ENCODE measurements around the gene HMGCS2. TPM values are rescaled to one million over a fixed set of nuclear protein-coding genes. Genes with fewer than 3 reads are reported as not detected.
"Not testable (repeated sequence)": the region's sequence is repeated elsewhere in the genome, so short reads cannot be mapped to it uniquely, and the experiment has no call there.

HMGCS2 gene
- total RNA-seq, 2 experiments from 2014 or later = not detected

DNA sequence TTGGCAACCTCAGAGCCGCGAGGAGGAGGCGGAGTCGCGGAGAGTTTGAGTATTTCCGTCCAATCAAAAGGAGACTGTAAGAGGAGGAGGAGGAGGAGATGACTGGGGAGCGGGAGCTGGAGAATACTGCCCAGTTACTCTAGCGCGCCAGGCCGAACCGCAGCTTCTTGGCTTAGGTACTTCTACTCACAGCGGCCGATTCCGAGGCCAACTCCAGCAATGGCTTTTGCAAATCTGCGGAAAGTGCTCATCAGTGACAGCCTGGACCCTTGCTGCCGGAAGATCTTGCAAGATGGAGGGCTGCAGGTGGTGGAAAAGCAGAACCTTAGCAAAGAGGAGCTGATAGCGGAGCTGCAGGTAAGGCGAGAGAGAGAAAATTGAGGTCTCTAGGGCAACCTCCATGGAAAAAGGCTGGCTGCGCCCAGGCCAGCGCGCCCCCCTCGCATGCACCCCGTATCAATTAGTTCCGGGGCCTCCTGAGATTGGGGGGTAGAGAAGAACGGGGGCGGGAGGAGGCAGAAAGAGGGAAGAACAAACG, 56.8 kb downstream of the HMGCS2 start, which contains the start of gene PHGDH:
Gene PHGDH, plus strand, starts transcription at position 131 of the 538 bp plus-strand sequence. Its CDS starts 89 bp downstream, at position 220.
- H3K27ac Mint-ChIP-seq = peak within 1 kb of the TSS; percentile 96
- H3K4me3 Mint-ChIP-seq = peak within 1 kb of the TSS; percentile 95
- peaks cover 35% of the 10 kb centered on the region for H3K36me3 Mint-ChIP-seq (ENCODE audit: low read depth)
- intact Hi-C loops (cut with DNase I, micrococcal nuclease) = loop anchor here (5.0 kb wide), 3 partner anchors 65 to 1785 kb away; partner anchors contain the start of genes GDAP2 (in 1 of the 2), WARS2 (in 1 of the 2), WDR3 (in 1 of the 2) and ZNF697 (in 1 of the 2)
- peaks cover 9% of the 10 kb centered on the region for H3K27me3 Mint-ChIP-seq
- CTCF ChIA-PET = interaction anchor here (0.8 to 1.2 kb wide), 5 partner anchors 27 to 97 kb away, joined by 3 to 5 read pairs (median 3); no protein-coding TSS in a partner anchor
- peaks cover 30% of the 10 kb centered on the region for H3K4me1 Mint-ChIP-seq
- ATAC-seq (peak; percentile 91), DNase-seq (peak; percentile 85)
- POLR2A ChIA-PET = interaction anchor here (1.0 kb wide), 1 partner anchor 34 kb away, joined by 3 read pairs; no protein-coding TSS in a partner anchor
- H3K9me3 Mint-ChIP-seq (ENCODE audit: low read depth) = no peaks in the 10 kb centered on the region

DNA sequence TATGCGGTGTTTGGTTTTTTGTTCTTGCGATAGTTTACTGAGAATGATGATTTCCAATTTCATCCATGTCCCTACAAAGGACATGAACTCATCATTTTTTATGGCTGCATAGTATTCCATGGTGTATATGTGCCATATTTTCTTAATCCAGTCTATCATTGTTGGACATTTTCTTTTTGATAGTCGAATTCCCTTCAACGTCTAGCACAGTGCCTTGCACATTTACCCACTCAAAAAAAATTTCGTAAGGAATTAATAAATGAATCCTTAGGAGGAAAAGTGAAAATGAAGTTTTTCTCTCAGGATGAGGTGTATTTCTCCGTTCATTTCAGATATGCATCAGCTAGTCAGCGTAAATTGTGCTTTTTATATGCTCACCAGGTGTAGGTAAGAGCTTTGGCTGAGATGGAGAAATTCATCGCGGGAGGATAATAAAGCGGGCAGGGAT, 57.3 kb downstream of the HMGCS2 start:
- ChIA-PET CTCF (interaction anchor here (0.6 to 1.2 kb wide), 5 partner anchors 27 to 165 kb away, joined by 3 to 5 read pairs (median 3); no protein-coding TSS in a partner anchor), POLR2A (interaction anchor here (1.0 kb wide), 1 partner anchor 34 kb away, joined by 3 read pairs; no protein-coding TSS in a partner anchor)
- Mint-ChIP-seq H3K27ac (peak overlapping the region; percentile 91), H3K36me3 (ENCODE audit: low read depth) (peaks cover 35% of the 10 kb centered on the region), H3K4me1 (peaks cover 30% of the 10 kb centered on the region), H3K4me3 (peak overlapping the region; percentile 95)
- not testable (repeated sequence) for DNase-seq; H3K27me3 Mint-ChIP-seq; ATAC-seq; H3K9me3 Mint-ChIP-seq (ENCODE audit: low read depth)
- intact Hi-C loops (cut with DNase I, micrococcal nuclease) = loop anchor here (5.0 kb wide), 3 partner anchors 64 to 1784 kb away; partner anchors contain the start of genes GDAP2 (in 1 of the 2), WARS2 (in 1 of the 2), WDR3 (in 1 of the 2) and ZNF697 (in 1 of the 2)

DNA sequence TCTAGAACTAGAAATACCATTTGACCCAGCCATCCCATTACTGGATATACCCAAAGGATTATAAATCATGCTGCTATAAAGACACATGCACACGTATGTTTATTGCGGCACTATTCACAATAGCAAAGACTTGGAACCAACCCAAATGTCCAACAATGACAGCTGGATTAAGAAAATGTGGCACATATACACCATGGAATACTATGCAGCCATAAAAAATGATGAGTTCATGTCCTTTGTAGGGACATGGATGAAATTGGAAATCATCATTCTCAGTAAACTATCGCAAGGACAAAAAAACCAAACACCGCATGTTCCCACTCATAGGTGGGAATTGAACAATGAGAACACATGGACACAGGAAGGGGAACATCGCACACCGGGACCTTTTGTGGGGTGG, 62.1 kb downstream of the HMGCS2 start:
- H3K9me3 Mint-ChIP-seq (ENCODE audit: low read depth); H3K4me3 Mint-ChIP-seq; intact Hi-C loops (cut with DNase I, micrococcal nuclease); DNase-seq; H3K36me3 Mint-ChIP-seq (ENCODE audit: low read depth); CTCF ChIA-PET; H3K27ac Mint-ChIP-seq; H3K4me1 Mint-ChIP-seq; POLR2A ChIA-PET; ATAC-seq: not testable (repeated sequence)
- peaks cover 13% of the 10 kb centered on the region for H3K27me3 Mint-ChIP-seq

DNA sequence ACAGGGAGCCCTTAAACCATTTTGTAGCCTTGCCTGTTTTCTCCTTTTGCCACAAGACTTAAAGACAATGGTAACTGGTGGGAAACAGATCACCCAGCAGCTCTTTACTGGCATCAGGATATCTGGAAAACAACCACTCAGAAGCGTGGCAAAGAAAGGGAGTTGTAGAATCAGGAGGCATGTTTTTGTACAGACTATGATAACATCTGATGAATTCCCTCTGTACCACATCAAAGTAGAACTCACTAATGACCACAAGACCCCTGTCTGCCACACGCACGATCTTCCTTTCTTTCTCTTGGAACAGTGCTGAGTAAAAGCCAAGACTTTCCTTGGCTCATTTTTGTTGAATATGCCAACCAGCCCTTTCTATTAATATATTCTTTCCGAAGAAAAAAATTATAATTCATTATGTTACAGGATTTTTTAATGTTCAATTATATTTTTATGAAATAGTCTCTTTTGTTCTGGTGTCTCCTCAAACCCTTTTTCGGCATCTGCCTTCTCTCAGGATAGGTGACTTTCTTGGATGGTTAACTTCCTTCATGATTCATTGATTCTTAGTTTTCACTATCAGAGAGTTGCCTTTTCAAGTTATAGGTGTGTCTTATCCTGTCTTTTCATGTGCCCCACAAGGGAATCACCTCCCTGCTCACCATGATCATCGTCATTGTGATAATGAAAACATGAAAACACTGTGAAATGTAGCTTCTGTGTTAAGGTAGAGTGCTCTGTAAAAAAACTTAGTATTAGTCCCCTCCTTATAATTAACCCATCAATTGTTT, 64.8 kb downstream of the HMGCS2 start:
- DNase-seq (no peak), ATAC-seq (no peak)
- intact Hi-C loops (cut with DNase I, micrococcal nuclease) = no loop called here
- Mint-ChIP-seq H3K27ac (no peak overlapping the region), H3K4me3 (no peak overlapping the region), H3K9me3 (ENCODE audit: low read depth) (peaks cover 16% of the 10 kb centered on the region), H3K4me1 (no peaks in the 10 kb centered on the region), H3K27me3 (peaks cover 22% of the 10 kb centered on the region), H3K36me3 (ENCODE audit: low read depth) (no peaks in the 10 kb centered on the region)
- ChIA-PET POLR2A (no interaction called here), CTCF (no interaction called here)

DNA sequence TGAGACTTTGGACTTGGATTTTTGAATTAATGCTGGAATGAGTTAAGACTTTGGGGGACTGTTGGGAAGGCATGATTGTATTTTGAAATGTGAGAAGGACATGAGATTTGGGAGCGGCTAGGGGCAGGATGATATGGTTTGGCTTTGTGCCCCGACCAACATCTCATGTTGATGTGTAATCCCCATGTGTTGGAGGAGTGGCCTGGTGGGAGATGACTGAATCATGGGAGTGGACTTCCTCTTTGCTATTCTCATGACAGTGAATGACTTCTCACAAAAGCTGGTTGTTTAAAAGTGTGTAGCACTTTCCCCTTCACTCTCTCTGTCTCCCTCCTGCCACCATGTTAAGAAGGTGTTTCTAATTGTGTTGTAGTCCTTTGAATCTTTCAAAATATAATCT, 66.3 kb downstream of the HMGCS2 start:
- CTCF ChIA-PET = no interaction called here
- intact Hi-C loops (cut with DNase I, micrococcal nuclease) = no loop called here
- H3K4me1 Mint-ChIP-seq = no peaks in the 10 kb centered on the region

DNA sequence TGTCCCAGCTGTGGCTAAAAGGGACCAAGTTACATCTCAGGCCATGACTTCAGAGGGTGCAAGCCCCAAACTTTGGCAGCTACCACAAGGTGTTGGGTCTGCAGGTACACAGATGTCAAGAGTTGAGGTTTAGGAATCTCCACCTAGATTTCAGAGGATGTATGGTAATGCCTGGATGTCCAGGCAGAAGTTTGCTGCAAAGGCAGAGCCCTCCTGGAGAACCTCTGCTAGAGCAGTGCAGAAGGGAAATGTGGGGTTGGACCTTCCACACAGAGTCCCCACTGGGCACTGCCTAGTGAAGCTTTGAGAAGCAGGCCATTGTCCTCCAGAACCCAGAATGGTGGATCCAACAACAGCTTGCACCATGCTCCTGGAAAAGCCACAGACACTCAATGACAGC, 67.0 kb downstream of the HMGCS2 start:
- Mint-ChIP-seq H3K4me3 (no peak overlapping the region), H3K27me3 (peaks cover 28% of the 10 kb centered on the region), H3K9me3 (ENCODE audit: low read depth) (peaks cover 16% of the 10 kb centered on the region), H3K36me3 (ENCODE audit: low read depth) (no peaks in the 10 kb centered on the region), H3K27ac (no peak overlapping the region), H3K4me1 (no peaks in the 10 kb centered on the region)
- ChIA-PET CTCF (no interaction called here), POLR2A (no interaction called here)
- intact Hi-C loops (cut with DNase I, micrococcal nuclease) = no loop called here
- no peak for DNase-seq
- ATAC-seq = no peak

More for the DNA sequence above, 66.3 kb downstream of the HMGCS2 start:
- H3K9me3 Mint-ChIP-seq (ENCODE audit: low read depth) = peaks cover 16% of the 10 kb centered on the region
- H3K4me3 Mint-ChIP-seq = no peak overlapping the region
- no peaks in the 10 kb centered on the region for H3K36me3 Mint-ChIP-seq (ENCODE audit: low read depth)
- ATAC-seq = no peak
- POLR2A ChIA-PET = no interaction called here
- peaks cover 28% of the 10 kb centered on the region for H3K27me3 Mint-ChIP-seq
- DNase-seq = no peak
- H3K27ac Mint-ChIP-seq = no peak overlapping the region

DNA sequence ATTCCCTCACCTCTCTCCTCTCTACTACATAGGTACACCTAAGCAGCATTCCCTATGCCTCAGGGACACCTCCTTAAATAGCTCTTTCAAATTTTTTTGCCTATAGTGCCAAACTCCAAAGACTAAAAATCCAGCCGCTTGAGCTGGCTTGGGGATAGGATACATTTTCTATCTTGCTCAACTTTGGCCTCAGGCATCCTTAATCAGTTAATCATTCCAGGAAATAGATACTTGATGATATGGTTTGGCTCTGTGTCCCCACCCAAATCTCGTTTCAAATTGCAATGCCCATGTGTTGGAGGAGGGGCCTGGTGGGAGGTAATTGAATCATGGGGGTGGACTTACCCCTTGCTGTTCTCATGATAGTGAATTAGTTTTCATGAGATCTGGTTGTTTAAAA, 68.4 kb downstream of the HMGCS2 start:
- CTCF ChIA-PET = interaction anchor here (0.6 to 1.0 kb wide), 2 partner anchors 25 to 27 kb away, joined by 3 to 4 read pairs; no protein-coding TSS in a partner anchor
- no peak for DNase-seq
- POLR2A ChIA-PET = no interaction called here
- H3K9me3 Mint-ChIP-seq (ENCODE audit: low read depth) = peaks cover 16% of the 10 kb centered on the region
- H3K4me1 Mint-ChIP-seq = no peaks in the 10 kb centered on the region
- ATAC-seq = no peak
- H3K36me3 Mint-ChIP-seq (ENCODE audit: low read depth) = no peaks in the 10 kb centered on the region
- H3K27ac Mint-ChIP-seq = no peak overlapping the region
- H3K27me3 Mint-ChIP-seq = peaks cover 30% of the 10 kb centered on the region
- no peak overlapping the region for H3K4me3 Mint-ChIP-seq
- intact Hi-C loops (cut with DNase I, micrococcal nuclease) = no loop called here

Other genes starting within 250 kb of the HMGCS2 start
- under 1 TPM; 0.50 to 0.63 TPM for gene ZNF697, start 120.6 kb downstream of the HMGCS2 start, total RNA-seq
- 100 to 1,000 TPM; 198 to 259 TPM for gene PHGDH, start 57.0 kb downstream of the HMGCS2 start, total RNA-seq
- gene REG4, start 42.6 kb upstream of the HMGCS2 start, total RNA-seq = under 1 TPM; 0.34 to 0.47 TPM
- not detected for gene ADAM30, start 127.6 kb upstream of the HMGCS2 start, total RNA-seq